Fibroblast of lung (primary cell): ENCODE measurements around the gene TBC1D8.

Source experiments
- EZH2 ChIP-seq: IDR thresholded peaks from 2 replicates; pipeline ENCODE4 v1.5.1; 2012; ENCODE audit warnings: low read length, control low read depth, mild to moderate bottlenecking; ENCODE audit errors: missing control alignments
- TF ChIP-seq, protein P1 (sequence below), 2 donors: IDR thresholded peaks in 1 of 2; conservative IDR thresholded peaks in 1 of 2; 1 replicate in 1 of 2; 2 replicates in 1 of 2; pipeline ENCODE4 v1.5.1; 2011 to 2012; ENCODE audit warnings: low read length in 2 of 2, control low read depth in 1 of 2, inconsistent platforms in 1 of 2, low read depth in 1 of 2, mild to moderate bottlenecking in 1 of 2

DNA sequence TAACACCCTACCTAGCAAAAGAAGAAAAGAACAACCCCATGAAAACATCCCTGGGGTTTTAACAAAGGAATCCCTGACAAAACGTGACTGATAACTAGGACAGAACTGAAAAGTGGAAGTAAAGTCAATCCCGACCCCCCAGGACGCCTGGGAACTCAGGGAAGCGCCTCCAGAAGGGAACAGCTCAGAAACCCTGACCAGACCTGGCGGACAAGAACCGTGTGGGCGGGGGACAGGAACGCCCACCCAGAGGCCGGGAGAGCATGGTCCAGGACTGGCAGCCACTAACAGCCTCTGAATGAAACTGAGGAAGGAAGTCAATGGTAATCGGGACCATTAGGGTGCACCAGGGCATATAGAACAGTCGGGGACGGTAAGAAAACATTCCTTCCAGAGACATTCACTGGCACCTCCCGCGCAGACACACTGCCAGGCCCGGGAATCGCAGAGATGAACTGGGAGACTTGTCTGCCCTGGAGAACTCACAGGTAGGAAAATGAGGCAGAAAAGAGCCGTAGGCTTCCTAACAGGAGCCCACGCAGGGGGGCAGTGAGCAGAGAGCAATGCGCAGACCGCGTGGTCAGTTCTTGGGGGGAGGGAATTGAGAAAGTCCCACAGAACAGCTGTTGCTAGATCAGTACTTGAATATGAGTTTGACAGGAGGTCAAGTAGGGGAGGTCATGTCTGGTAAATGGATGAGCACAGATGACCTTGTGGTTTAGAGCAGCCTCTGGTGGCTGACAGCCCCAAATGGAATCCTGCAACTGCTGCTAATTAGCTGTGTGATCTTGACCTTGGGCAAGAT, 1.3 kb upstream of the TBC1D8 start:
- TF ChIP-seq, protein P1, sequence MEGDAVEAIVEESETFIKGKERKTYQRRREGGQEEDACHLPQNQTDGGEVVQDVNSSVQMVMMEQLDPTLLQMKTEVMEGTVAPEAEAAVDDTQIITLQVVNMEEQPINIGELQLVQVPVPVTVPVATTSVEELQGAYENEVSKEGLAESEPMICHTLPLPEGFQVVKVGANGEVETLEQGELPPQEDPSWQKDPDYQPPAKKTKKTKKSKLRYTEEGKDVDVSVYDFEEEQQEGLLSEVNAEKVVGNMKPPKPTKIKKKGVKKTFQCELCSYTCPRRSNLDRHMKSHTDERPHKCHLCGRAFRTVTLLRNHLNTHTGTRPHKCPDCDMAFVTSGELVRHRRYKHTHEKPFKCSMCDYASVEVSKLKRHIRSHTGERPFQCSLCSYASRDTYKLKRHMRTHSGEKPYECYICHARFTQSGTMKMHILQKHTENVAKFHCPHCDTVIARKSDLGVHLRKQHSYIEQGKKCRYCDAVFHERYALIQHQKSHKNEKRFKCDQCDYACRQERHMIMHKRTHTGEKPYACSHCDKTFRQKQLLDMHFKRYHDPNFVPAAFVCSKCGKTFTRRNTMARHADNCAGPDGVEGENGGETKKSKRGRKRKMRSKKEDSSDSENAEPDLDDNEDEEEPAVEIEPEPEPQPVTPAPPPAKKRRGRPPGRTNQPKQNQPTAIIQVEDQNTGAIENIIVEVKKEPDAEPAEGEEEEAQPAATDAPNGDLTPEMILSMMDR (conservative IDR thresholded peaks at IDR 0.05 in 1 of 2, IDR thresholded peaks at IDR 0.05 in 1 of 2; ENCODE audit: low read depth in 1 of 2, low read length in 2 of 2), result peak; percentile 47 to 72
- no peak for TF ChIP-seq EZH2
